GM10847 (cell line): Measurements from ENCODE around the gene HSH2D.

Source experiments
- POLR2A ChIP-seq: IDR thresholded peaks from 2 replicates; pipeline ENCODE4 v1.6.1; 2011; ENCODE audit not compliant: insufficient read length; ENCODE audit errors: extremely low read depth

The HSH2D gene

GRCh38 chr19:16197188-16197621 is 53.7 kb downstream of the HSH2D start:
- TF ChIP-seq POLR2A = no peak

GRCh38 chr19:16197622-16198369 is 54.3 kb downstream of the HSH2D start, which contains the start of gene AP1M1:
AP1M1 (plus strand) TSS chr19:16197911; CDS start chr19:16198027, 116 bp downstream.
- peak; percentile 62 for TF ChIP-seq POLR2A

- no peak for TF ChIP-seq POLR2A
Observed at GRCh38 chr19:16198370-16198651, 54.8 kb downstream of the HSH2D start.

- TF ChIP-seq POLR2A = no peak
Observed at GRCh38 chr19:16199275-16199932, 55.9 kb downstream of the HSH2D start.

GRCh38 chr19:16200038-16201010 is 56.8 kb downstream of the HSH2D start:
- TF ChIP-seq POLR2A = no peak

- no peak for TF ChIP-seq POLR2A
Observed at GRCh38 chr19:16201011-16201391, 57.5 kb downstream of the HSH2D start.

GRCh38 chr19:16202320-16203255 is 59.1 kb downstream of the HSH2D start:
- no peak for TF ChIP-seq POLR2A

GRCh38 chr19:16203256-16204004 is 59.9 kb downstream of the HSH2D start:
- no peak for TF ChIP-seq POLR2A

- TF ChIP-seq POLR2A = no peak
Observed at GRCh38 chr19:16204005-16204294, 60.5 kb downstream of the HSH2D start.

GRCh38 chr19:16205205-16206045 is 61.9 kb downstream of the HSH2D start:
- no peak for TF ChIP-seq POLR2A

- TF ChIP-seq POLR2A = no peak
Observed at GRCh38 chr19:16206046-16206605, 62.6 kb downstream of the HSH2D start.

GRCh38 chr19:16206637-16207036 is 63.2 kb downstream of the HSH2D start:
- TF ChIP-seq POLR2A = no peak

GRCh38 chr19:16207063-16207462 is 63.6 kb downstream of the HSH2D start:
- TF ChIP-seq POLR2A = no peak
